A673 (cell line): ENCODE data around the gene OR9A2. TPM values are rescaled to one million over a fixed set of nuclear protein-coding genes. Genes with fewer than 3 reads are reported as not detected.

Source experiments
- BruUV-seq: library from RNA; stranded (reverse); fragments of 400-500 nt; replicated peaks from 2 replicates; lab custom pipeline; 2021; lab: Mats Ljungman, UMichigan
- CTCF ChIA-PET: fragments of 300-600 bp; sonication (Branson Sonifier 250); formaldehyde crosslinking; loops from one replicate; lab custom pipeline; 2022; ENCODE audit warnings: antibody characterized with exemption; lab: Charles Lee
- POLR2A ChIA-PET: fragments of 300-600 bp; sonication (Branson Sonifier 250); formaldehyde crosslinking; loops from one replicate; lab custom pipeline; 2022; ENCODE audit warnings: antibody characterized with exemption; ENCODE audit not compliant: low non-redundant PET; lab: Charles Lee
- DNase-seq: peaks from one replicate; pipeline ENCODE4 v3.0.0-alpha.2; 2015; ENCODE audit warnings: low spot score
- H3K27ac ChIP-seq: fragments of 200-600 bp; sonication (generic); 2 replicates; pipeline ENCODE4 v1.5.1; 2016; ENCODE audit warnings: mixed run types, low read depth, mild to moderate bottlenecking, mixed read lengths, antibody characterized with exemption, low read length; ENCODE audit not compliant: poor library complexity, severe bottlenecking
- H3K27me3 ChIP-seq: fragments of 200-600 bp; sonication (generic); replicated peaks from 2 replicates; pipeline ENCODE4 v1.6.1; 2017; ENCODE audit warnings: mixed run types, low read depth, mild to moderate bottlenecking, mixed read lengths, antibody characterized with exemption, low read length; ENCODE audit not compliant: insufficient read depth, poor library complexity
- H3K36me3 ChIP-seq: fragments of 200-600 bp; sonication (generic); 2 replicates; pipeline ENCODE4 v1.6.1; 2016; ENCODE audit warnings: mixed run types, mild to moderate bottlenecking, mixed read lengths, antibody characterized with exemption, low read length; ENCODE audit not compliant: insufficient read depth, poor library complexity, severe bottlenecking
- H3K4me1 ChIP-seq: fragments of 200-600 bp; sonication (generic); 2 replicates; pipeline ENCODE4 v1.6.1; 2017; ENCODE audit warnings: mixed run types, mild to moderate bottlenecking, mixed read lengths, antibody characterized with exemption, low read length; ENCODE audit not compliant: insufficient read depth, poor library complexity, severe bottlenecking
- H3K4me3 ChIP-seq: fragments of 200-600 bp; sonication (generic); 2 replicates; pipeline ENCODE4 v1.5.1; 2016; ENCODE audit warnings: low read depth, mixed run types, mild to moderate bottlenecking, mixed read lengths, low read length; ENCODE audit not compliant: poor library complexity, severe bottlenecking
- H3K9me3 ChIP-seq: fragments of 200-600 bp; sonication (generic); 2 replicates; pipeline ENCODE4 v1.6.1; 2016; ENCODE audit warnings: mixed run types, low read depth, mild to moderate bottlenecking, mixed read lengths, antibody characterized with exemption, low read length; ENCODE audit not compliant: poor library complexity, severe bottlenecking
- CTCF ChIP-seq: fragments of 300-800, 200-600 bp; sonication (generic); conservative IDR thresholded peaks from 2 replicates; pipeline ENCODE4 v1.5.1; 2017; ENCODE audit warnings: low read depth, mild to moderate bottlenecking, antibody characterized with exemption, low read length, moderate library complexity, mixed read lengths
- EZH2 ChIP-seq: fragments of 200-600 bp; sonication (generic); IDR thresholded peaks from 2 replicates; pipeline ENCODE4 v1.6.1; 2017; ENCODE audit warnings: borderline replicate concordance, low read depth, mild to moderate bottlenecking, mixed read lengths, antibody characterized with exemption, low read length; ENCODE audit not compliant: poor library complexity, severe bottlenecking
- intact Hi-C: fragments of 100-400 bp; cut with micrococcal nuclease; formaldehyde crosslinking; loops from one replicate; pipeline ENCODE4 v1.10.0; 2022; ENCODE audit not compliant: unreplicated experiment
- total RNA-seq: library from RNA; stranded (reverse); gene quantifications from 2 replicates; pipeline ENCODE4 v1.2.3, GENCODE V29; 2021

OR9A2 gene
- total RNA-seq, 1 experiment from 2014 or later: not detected

GRCh38 chr7:143040209-143040715 is 13.3 kb upstream of the OR9A2 start:
- Histone ChIP-seq H3K4me3 (no peak overlapping the region), H3K36me3 (no peaks in the 10 kb centered on the region), H3K27ac (no peak overlapping the region), H3K9me3 (no peaks in the 10 kb centered on the region), H3K27me3 (peaks cover 6% of the 10 kb centered on the region), H3K4me1 (no peaks in the 10 kb centered on the region)
- TF ChIP-seq CTCF: no peak
- TF ChIP-seq EZH2: no peak
- POLR2A ChIA-PET: no interaction called here
- intact Hi-C loops: no loop called here
- BruUV-seq: no TSS peak
- no peak for DNase-seq
- CTCF ChIA-PET: no interaction called here

DNA sequence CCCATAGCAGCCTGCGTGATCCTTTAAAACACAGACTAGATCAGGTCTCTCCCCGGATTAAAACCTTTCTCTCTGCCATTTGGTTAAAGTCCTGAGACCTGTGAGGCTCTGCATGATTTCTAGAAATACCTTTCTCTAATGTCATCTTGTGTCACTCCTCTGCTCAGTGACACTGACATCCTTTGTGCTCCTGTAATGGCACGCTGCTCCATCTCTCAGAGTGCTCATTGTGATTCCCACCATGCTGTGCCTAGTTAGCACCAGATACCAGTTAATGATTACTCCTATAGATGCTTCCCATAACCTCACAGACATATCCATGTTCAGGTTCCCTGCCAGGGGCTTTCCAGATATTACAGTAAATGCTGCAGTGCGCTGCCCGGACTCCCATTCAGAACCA is 11.7 kb upstream of the OR9A2 start:
- no peak for DNase-seq
- no peaks in the 10 kb centered on the region for H3K36me3 ChIP-seq
- intact Hi-C loops: no loop called here
- H3K4me3 ChIP-seq: no peak overlapping the region
- no peaks in the 10 kb centered on the region for H3K9me3 ChIP-seq
- no TSS peak for BruUV-seq
- no peak for TF ChIP-seq EZH2
- no peak for TF ChIP-seq CTCF
- ChIA-PET CTCF (no interaction called here), POLR2A (no interaction called here)
- peaks cover 6% of the 10 kb centered on the region for H3K27me3 ChIP-seq
- no peaks in the 10 kb centered on the region for H3K4me1 ChIP-seq
- no peak overlapping the region for H3K27ac ChIP-seq

GRCh38 chr7:143027683-143028082 is 751 bp upstream of the OR9A2 start:
- no peak for DNase-seq
- TF ChIP-seq CTCF (no peak), EZH2 (no peak)
- H3K9me3 ChIP-seq: no peaks in the 10 kb centered on the region
- H3K36me3 ChIP-seq: no peaks in the 10 kb centered on the region
- no TSS peak for BruUV-seq
- no peak overlapping the region for H3K4me3 ChIP-seq
- ChIA-PET POLR2A (no interaction called here), CTCF (interaction anchor here (0.6 kb wide), 1 partner anchor 134 kb away, joined by 7 read pairs; no protein-coding TSS in a partner anchor)
- H3K27me3 ChIP-seq: peaks cover 39% of the 10 kb centered on the region
- intact Hi-C loops: no loop called here
- no peak overlapping the region for H3K27ac ChIP-seq
- no peaks in the 10 kb centered on the region for H3K4me1 ChIP-seq
